ENCODE results near the gene TNPO3. TPM values are rescaled to one million over a fixed set of nuclear protein-coding genes. Genes with fewer than 3 reads are reported as not detected.

TNPO3 gene
- total and polyA plus RNA-seq, 12 donors = 8.0 to 37.7 (median 29.6) TPM

GRCh38 chr7:128916643-128916915, 138.3 kb downstream of the TNPO3 start:
- WGBS, 2 donors = 89 to 92% methylated on average over 7 of the region's 7 CpGs
- no peak for TF ChIP-seq CTCF (IDR thresholded peaks at IDR 0.05)
- ATAC-seq = no peak
- H3K4me1 ChIP-seq = peaks cover 0 to 18% (median 8%) of the 10 kb centered on the region in 9 donors
- peaks cover 5 to 73% (median 57%) of the 10 kb centered on the region in 7 donors for H3K27me3 ChIP-seq
- H3K4me3 ChIP-seq = no peak overlapping the region
- H3K27ac ChIP-seq = no peak overlapping the region
- H3K36me3 ChIP-seq = no peaks in the 10 kb centered on the region
- intact Hi-C loops (cut with DNase I) = no loop called here
- H3K9me3 ChIP-seq = no peaks in the 10 kb centered on the region
- no peak for DNase-seq

GRCh38 chr7:128915841-128916642, 138.9 kb downstream of the TNPO3 start:
- 14 to 23% methylated on average over 57 to 69 of the region's 69 CpGs for WGBS, 2 donors
- intact Hi-C loops (cut with DNase I) = no loop called here
- peaks cover 5 to 73% (median 53%) of the 10 kb centered on the region in 7 donors for H3K27me3 ChIP-seq

GRCh38 chr7:128915271-128915819, 139.6 kb downstream of the TNPO3 start:
- ATAC-seq (no peak), DNase-seq (no peak)
- Histone ChIP-seq H3K4me1 (peaks cover 0 to 24% (median 12%) of the 10 kb centered on the region in 9 donors), H3K36me3 (no peaks in the 10 kb centered on the region), H3K4me3 (peak overlapping the region in 7 of 10 donors; percentile 4 to 31 (median 25)), H3K27ac (no peak overlapping the region), H3K27me3 (peaks cover 5 to 75% (median 53%) of the 10 kb centered on the region in 7 donors), H3K9me3 (no peaks in the 10 kb centered on the region)
- 4 to 7% methylated on average over 32 of the region's 34 CpGs for WGBS, 2 donors
- no peak for TF ChIP-seq CTCF (IDR thresholded peaks at IDR 0.05)
- intact Hi-C loops (cut with DNase I) = no loop called here

More at GRCh38 chr7:128915841-128916642, 138.9 kb downstream of the TNPO3 start:
- ATAC-seq (no peak), DNase-seq (no peak)
- no peak overlapping the region for H3K27ac ChIP-seq
- H3K36me3 ChIP-seq = no peaks in the 10 kb centered on the region
- no peaks in the 10 kb centered on the region for H3K9me3 ChIP-seq
- peaks cover 0 to 19% (median 8%) of the 10 kb centered on the region in 9 donors for H3K4me1 ChIP-seq
- H3K4me3 ChIP-seq = peak overlapping the region in 6 of 10 donors; percentile 6 to 31 (median 26)
- no peak for TF ChIP-seq CTCF (IDR thresholded peaks at IDR 0.05)

DNA sequence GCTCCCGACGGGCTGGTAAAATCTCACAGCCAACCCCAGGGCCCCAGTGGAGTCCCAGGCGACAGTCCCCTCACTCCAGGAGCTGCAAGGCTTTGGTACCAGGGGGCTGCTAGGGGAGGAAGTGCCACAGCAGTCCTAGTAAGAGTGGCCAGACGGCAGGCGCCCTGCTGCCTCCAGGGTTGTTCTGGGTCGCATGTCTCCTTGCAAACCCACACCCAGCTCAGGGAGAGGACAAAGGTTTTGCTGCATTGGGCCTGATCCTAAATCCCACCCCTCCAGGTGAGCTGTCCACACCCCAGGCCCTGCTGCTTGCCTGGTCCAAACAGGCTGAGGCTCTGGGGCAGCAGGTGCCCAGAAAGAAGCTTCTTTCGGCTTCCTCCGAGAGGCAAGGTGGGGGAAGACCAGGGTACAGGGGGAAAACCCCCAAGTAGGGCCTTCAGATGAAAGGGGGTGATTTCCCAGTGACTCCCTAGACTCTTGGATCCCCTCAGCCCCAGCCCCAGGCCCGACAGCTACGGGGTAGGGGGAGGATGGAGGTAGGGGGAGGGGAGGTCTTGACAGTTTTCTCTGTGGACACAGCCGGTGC, 140.3 kb downstream of the TNPO3 start:
- H3K27me3 ChIP-seq = peaks cover 5 to 76% (median 57%) of the 10 kb centered on the region in 7 donors
- no peak overlapping the region for H3K27ac ChIP-seq
- H3K4me3 ChIP-seq = no peak overlapping the region
- peaks cover 0 to 31% (median 16%) of the 10 kb centered on the region in 9 donors for H3K4me1 ChIP-seq
- DNase-seq (no peak), ATAC-seq (no peak)
- WGBS, 2 donors = 39 to 40% methylated on average over 10 to 11 of the region's 11 CpGs
- intact Hi-C loops (cut with DNase I) = no loop called here
- no peak for TF ChIP-seq CTCF (IDR thresholded peaks at IDR 0.05)
- no peaks in the 10 kb centered on the region for H3K9me3 ChIP-seq
- no peaks in the 10 kb centered on the region for H3K36me3 ChIP-seq
